B cell (primary cell): Measurements from ENCODE around the gene CLEC7A. TPM values are rescaled to one million over a fixed set of nuclear protein-coding genes. Genes with fewer than 3 reads are reported as not detected.

Source experiments
- ATAC-seq: fragments of 200-7000 bp; cut with Tn5 transposase; one replicate; pipeline ENCODE4 v1.10.0; 2021; ENCODE audit warnings: low read depth, mild to moderate bottlenecking, moderate number of reproducible peaks, moderate library complexity
- CTCF ChIA-PET: fragments of 350-600 bp; sonication (Branson Sonifier 250); formaldehyde crosslinking; loops from one replicate; lab custom pipeline; 2021; ENCODE audit warnings: antibody characterized with exemption, inconsistent platforms; lab: Charles Lee
- POLR2A ChIA-PET: fragments of 350-600 bp; sonication (Branson Sonifier 250); formaldehyde crosslinking; loops from one replicate; lab custom pipeline; 2021; ENCODE audit warnings: antibody characterized with exemption; lab: Charles Lee
- DNase-seq: peaks from one replicate; pipeline ENCODE4 v3.0.0; 2013
- H2AFZ ChIP-seq: 2 replicates; pipeline ENCODE4 v1.6.1; 2012; ENCODE audit warnings: mild to moderate bottlenecking, low read depth, low read length; ENCODE audit not compliant: insufficient read depth, poor library complexity, severe bottlenecking
- H3K27ac ChIP-seq, 2 donors: 1 replicate in 1 of 2; 2 replicates in 1 of 2; pipeline ENCODE4 v1.5.1; 2012 to 2013; ENCODE audit warnings: low read length in 2 of 2, mild to moderate bottlenecking in 2 of 2, moderate library complexity in 1 of 2
- H3K27me3 ChIP-seq, 4 experiments: fragments of 200-600 bp in 1 of 4; sonication (generic) in 1 of 4; replicated peaks in 1 of 4; 1 replicate in 2 of 4; 2 replicates in 2 of 4; pipeline versions ENCODE4 v1.6.1 to v1.7.0; 2013 to 2016; ENCODE audit warnings: low read length in 3 of 4, mild to moderate bottlenecking in 2 of 4, mixed read lengths in 1 of 4, moderate library complexity in 1 of 4; ENCODE audit not compliant: insufficient read depth in 4 of 4, control insufficient read depth in 3 of 4; ENCODE audit errors: control extremely low read depth in 1 of 4
- H3K36me3 ChIP-seq, 2 experiments: replicated peaks in 1 of 2; 1 replicate in 1 of 2; 2 replicates in 1 of 2; pipeline versions ENCODE4 v1.6.1 to v1.7.1; 2013; ENCODE audit warnings: low read length in 1 of 2; ENCODE audit not compliant: insufficient read depth in 2 of 2, control insufficient read depth in 1 of 2; ENCODE audit errors: control extremely low read depth in 1 of 2, extremely low read depth in 1 of 2
- H3K4me1 ChIP-seq, 2 donors: fragments of 200-600 bp in 1 of 2; sonication (generic) in 1 of 2; 1 replicate in 1 of 2; 2 replicates in 1 of 2; pipeline versions ENCODE4 v1.5.1 to v1.6.1; 2013 to 2017; ENCODE audit warnings: low read length in 2 of 2; ENCODE audit not compliant: control insufficient read depth in 2 of 2, insufficient read depth in 2 of 2
- H3K4me2 ChIP-seq: replicated peaks from 2 replicates; pipeline ENCODE3; 2012; ENCODE audit warnings: mild to moderate bottlenecking, low read depth, low read length; ENCODE audit not compliant: poor library complexity, severe bottlenecking
- H3K4me3 ChIP-seq, 5 experiments: fragments of 200-600 bp in 1 of 5; sonication (generic) in 1 of 5; 1 replicate in 3 of 5; 2 replicates in 2 of 5; pipeline versions ENCODE4 v1.5.1 to v1.7.0; 2011 to 2016; ENCODE audit warnings: low read length in 4 of 5, mild to moderate bottlenecking in 4 of 5, low read depth in 2 of 5, control low read depth in 1 of 5, moderate library complexity in 1 of 5; ENCODE audit not compliant: insufficient read depth in 1 of 5; ENCODE audit errors: control extremely low read depth in 1 of 5, extremely low read depth in 1 of 5
- H3K79me2 ChIP-seq: fragments of 200-600 bp; sonication (generic); one replicate; pipeline ENCODE4 v1.6.0; 2016; ENCODE audit warnings: low read length; ENCODE audit not compliant: control insufficient read depth, insufficient read depth
- H3K9ac ChIP-seq: fragments of 200-600 bp; sonication (generic); 2 replicates; pipeline ENCODE4 v1.6.1; 2017; ENCODE audit warnings: mild to moderate bottlenecking, low read length, moderate library complexity
- H3K9me3 ChIP-seq, 3 donors: one replicate each; pipeline versions ENCODE4 v1.6.1 to v1.7.1; 2013; ENCODE audit warnings: low read length in 2 of 3; ENCODE audit not compliant: control insufficient read depth in 2 of 3, insufficient read depth in 1 of 3; ENCODE audit errors: control extremely low read depth in 1 of 3
- H4K20me1 ChIP-seq: 2 replicates; pipeline ENCODE4 v1.6.0; 2012; ENCODE audit warnings: mild to moderate bottlenecking, low read length; ENCODE audit not compliant: insufficient read depth, control insufficient read depth, poor library complexity, severe bottlenecking
- H3K27ac Mint-ChIP-seq: one replicate; pipeline ENCODE4 v1.8.0; 2021; ENCODE audit warnings: mixed read lengths
- H3K27me3 Mint-ChIP-seq: one replicate; pipeline ENCODE4 v1.8.0; 2021; ENCODE audit warnings: mixed read lengths
- H3K4me1 Mint-ChIP-seq: one replicate; pipeline ENCODE4 v1.8.0; 2021; ENCODE audit warnings: mixed read lengths
- H3K4me3 Mint-ChIP-seq: one replicate; pipeline ENCODE4 v1.8.0; 2021; ENCODE audit warnings: mixed read lengths
- H3K9me3 Mint-ChIP-seq: one replicate; pipeline ENCODE4 v1.8.0; 2022; ENCODE audit warnings: mixed read lengths; ENCODE audit not compliant: insufficient read depth
- EZH2 ChIP-seq: IDR thresholded peaks from 2 replicates; pipeline ENCODE4 v1.6.1; 2012; ENCODE audit warnings: borderline replicate concordance, low read depth, mild to moderate bottlenecking, moderate library complexity, low read length; ENCODE audit not compliant: insufficient read depth, poor library complexity, severe bottlenecking
- WGBS: methylation state at CpG from one replicate; pipeline ENCODE4 v1.1.5; 2013; ENCODE audit warnings: missing lambda C conversion rate; ENCODE audit not compliant: insufficient coverage; 5-methylcytosine and 5-hydroxymethylcytosine counted together
- intact Hi-C: fragments of 100-400 bp; cut with micrococcal nuclease; formaldehyde crosslinking; loops from one replicate; pipeline ENCODE4 v1.10.0; 2022
- polyA minus RNA-seq: library from RNA; depleted of rRNA, polyadenylated mRNA; stranded (reverse); fragments of >200 nt; gene quantifications from 2 replicates; pipeline ENCODE4 v1.2.3, GENCODE V29; 2012
- polyA plus RNA-seq: library from polyadenylated mRNA; depleted of rRNA; stranded (reverse); fragments of >200 nt; gene quantifications from 2 replicates; pipeline ENCODE4 v1.2.3, GENCODE V29; 2012
- total RNA-seq, 2 donors: library from RNA; stranded (reverse); fragments of 120-200 nt in 1 of 2; gene quantifications; 1 replicate in 1 of 2; 2 replicates in 1 of 2; pipeline versions ENCODE4 v1.2.3 to v1.2.4, GENCODE V29; 2013 to 2022
- TF ChIP-seq, protein P1 (sequence below): fragments of 200-600 bp; IDR thresholded peaks from one replicate; pipeline ENCODE4 v1.8.0; 2022; ENCODE audit warnings: antibody characterized with exemption, mild to moderate bottlenecking

Gene CLEC7A
- total RNA-seq (0.67 and 0.90 TPM in 2 replicates), polyA plus RNA-seq (2.4 and 3.4 TPM in 2 replicates), polyA minus RNA-seq (1.1 and 1.3 TPM in 2 replicates)
- total RNA-seq (2013) = 6.8 TPM

DNA sequence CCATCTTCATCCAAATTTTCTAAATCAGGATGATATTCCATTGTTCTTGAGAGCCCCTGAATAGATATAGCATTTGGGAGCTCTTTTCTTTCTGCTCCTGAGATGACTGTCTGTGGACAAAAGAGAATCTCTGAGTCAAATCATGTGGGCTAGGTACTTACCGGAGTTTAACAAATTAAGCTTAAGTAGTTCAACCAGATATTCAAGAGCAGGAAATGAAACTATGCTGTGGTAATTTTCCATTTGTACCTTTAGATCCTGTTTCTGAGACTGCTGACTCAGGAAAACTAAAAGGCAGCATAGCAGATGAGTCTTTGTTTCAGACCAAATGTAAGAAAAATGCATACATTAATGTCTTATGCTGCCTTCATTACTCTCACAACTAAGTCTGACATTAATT, at the start of gene CLEC7A:
TSS of gene CLEC7A (minus strand) at position 158 of the 400 bp plus-strand sequence. CDS start at position 41, 117 bp downstream.
- H3K4me2 ChIP-seq = peak within 1 kb of the TSS; percentile 36
- H3K4me1 ChIP-seq = peaks cover 7 to 17% of the 10 kb centered on the region in 2 donors
- H3K9ac ChIP-seq = no peak within 1 kb of the TSS
- no peaks in the 10 kb centered on the region for H3K36me3 ChIP-seq
- H3K27ac ChIP-seq = no peak within 1 kb of the TSS
- H3K27me3 Mint-ChIP-seq = peaks cover 60% of the 10 kb centered on the region
- no peaks in the 10 kb centered on the region for H4K20me1 ChIP-seq
- ATAC-seq (peak; percentile 56), DNase-seq (peak; percentile 66)
- no peak within 1 kb of the TSS for H2AFZ ChIP-seq
- H3K4me1 Mint-ChIP-seq = peaks cover 14% of the 10 kb centered on the region
- H3K9me3 ChIP-seq = peaks cover 0 to 4% (median 0%) of the 10 kb centered on the region in 3 donors
- peak within 1 kb of the TSS; percentile 12 for H3K27ac Mint-ChIP-seq
- TF ChIP-seq, protein P1, sequence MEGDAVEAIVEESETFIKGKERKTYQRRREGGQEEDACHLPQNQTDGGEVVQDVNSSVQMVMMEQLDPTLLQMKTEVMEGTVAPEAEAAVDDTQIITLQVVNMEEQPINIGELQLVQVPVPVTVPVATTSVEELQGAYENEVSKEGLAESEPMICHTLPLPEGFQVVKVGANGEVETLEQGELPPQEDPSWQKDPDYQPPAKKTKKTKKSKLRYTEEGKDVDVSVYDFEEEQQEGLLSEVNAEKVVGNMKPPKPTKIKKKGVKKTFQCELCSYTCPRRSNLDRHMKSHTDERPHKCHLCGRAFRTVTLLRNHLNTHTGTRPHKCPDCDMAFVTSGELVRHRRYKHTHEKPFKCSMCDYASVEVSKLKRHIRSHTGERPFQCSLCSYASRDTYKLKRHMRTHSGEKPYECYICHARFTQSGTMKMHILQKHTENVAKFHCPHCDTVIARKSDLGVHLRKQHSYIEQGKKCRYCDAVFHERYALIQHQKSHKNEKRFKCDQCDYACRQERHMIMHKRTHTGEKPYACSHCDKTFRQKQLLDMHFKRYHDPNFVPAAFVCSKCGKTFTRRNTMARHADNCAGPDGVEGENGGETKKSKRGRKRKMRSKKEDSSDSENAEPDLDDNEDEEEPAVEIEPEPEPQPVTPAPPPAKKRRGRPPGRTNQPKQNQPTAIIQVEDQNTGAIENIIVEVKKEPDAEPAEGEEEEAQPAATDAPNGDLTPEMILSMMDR = no peak
- TF ChIP-seq EZH2 = no peak
- intact Hi-C loops = no loop called here
- peak within 1 kb of the TSS in 1 of 5 experiments; percentile 71 for H3K4me3 ChIP-seq
- H3K79me2 ChIP-seq = no peaks in the 10 kb centered on the region
- WGBS = no CpG with 5 or more reads among the region's 1 CpG
- ChIA-PET CTCF (interaction anchor here (0.6 to 2.7 kb wide), 6 partner anchors 9 to 380 kb away, joined by 3 to 8 read pairs (median 4); no protein-coding TSS in a partner anchor), POLR2A (no interaction called here)
- H3K9me3 Mint-ChIP-seq = no peaks in the 10 kb centered on the region
- H3K4me3 Mint-ChIP-seq = peak within 1 kb of the TSS; percentile 18
- peaks cover 0 to 40% (median 28%) of the 10 kb centered on the region in 4 experiments for H3K27me3 ChIP-seq

DNA sequence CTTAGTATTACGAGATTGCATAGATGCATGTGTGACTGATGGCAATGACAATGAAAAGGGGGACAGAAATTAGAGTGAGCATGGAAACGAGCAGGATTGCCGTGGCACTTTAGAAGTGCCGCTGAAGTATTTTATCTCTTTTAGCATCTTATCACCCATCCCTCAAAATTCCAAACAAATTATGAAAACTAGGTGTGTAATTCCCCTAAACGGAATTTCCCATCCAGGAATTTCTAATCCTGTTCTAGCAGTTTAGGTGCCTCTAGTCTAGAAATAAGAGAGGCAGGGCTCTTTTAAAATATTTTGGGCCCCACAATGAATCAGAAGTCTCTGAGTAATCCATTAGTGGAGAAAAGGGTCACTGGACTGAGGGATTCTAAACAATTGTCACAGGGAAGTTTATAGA, 49.8 kb upstream of the CLEC7A start:
- Histone ChIP-seq H3K27me3 (peaks cover 0 to 21% (median 17%) of the 10 kb centered on the region in 4 experiments), H3K4me1 (no peaks in the 10 kb centered on the region), H3K4me2 (no peak overlapping the region), H4K20me1 (no peaks in the 10 kb centered on the region), H3K27ac (no peak overlapping the region), H2AFZ (no peak overlapping the region), H3K9ac (no peak overlapping the region), H3K79me2 (no peaks in the 10 kb centered on the region), H3K36me3 (no peaks in the 10 kb centered on the region), H3K4me3 (no peak overlapping the region), H3K9me3 (no peaks in the 10 kb centered on the region)
- no peak overlapping the region for H3K27ac Mint-ChIP-seq
- no peak overlapping the region for H3K4me3 Mint-ChIP-seq
- POLR2A ChIA-PET = no interaction called here
- ATAC-seq = no peak
- no peaks in the 10 kb centered on the region for H3K4me1 Mint-ChIP-seq
- DNase-seq = no peak
- peaks cover 50% of the 10 kb centered on the region for H3K27me3 Mint-ChIP-seq
- no peak for TF ChIP-seq EZH2
- TF ChIP-seq, protein P1 = no peak
- intact Hi-C loops = no loop called here
- CTCF ChIA-PET = no interaction called here
- H3K9me3 Mint-ChIP-seq = no peaks in the 10 kb centered on the region
- WGBS = no CpG with 5 or more reads among the region's 5 CpGs
